GM23338 (cell line): ENCODE measurements around the gene TRA2B. TPM values are rescaled to one million over a fixed set of nuclear protein-coding genes. Genes with fewer than 3 reads are reported as not detected.

ENCODE experiments used
- ATAC-seq: fragments of 200-7000 bp; cut with Tn5 transposase; 3 replicates; pipeline ENCODE4 v1.9.1; 2020
- DNase-seq: peaks from one replicate; pipeline ENCODE4 v3.0.0-alpha.2; 2015; ENCODE audit warnings: low spot score
- H2AFZ ChIP-seq: fragments of 200-600 bp; sonication (generic); 2 replicates; pipeline ENCODE4 v1.8.0; 2016; ENCODE audit warnings: antibody characterized with exemption, mild to moderate bottlenecking, moderate library complexity
- H3F3A ChIP-seq: fragments of 200-600 bp; sonication (generic); replicated peaks from 2 replicates; pipeline ENCODE4 v1.8.0; 2017; ENCODE audit warnings: antibody characterized with exemption, mixed run types, low read depth
- H3K27ac ChIP-seq: fragments of 200-600 bp; sonication (generic); 2 replicates; pipeline ENCODE4 v1.6.1; 2016; ENCODE audit warnings: low read depth
- H3K27me3 ChIP-seq: fragments of 200-600 bp; sonication (generic); 2 replicates; pipeline ENCODE4 v1.8.0; 2016; ENCODE audit warnings: mild to moderate bottlenecking, mixed run types, moderate library complexity; ENCODE audit not compliant: insufficient read depth
- H3K36me3 ChIP-seq: fragments of 200-600 bp; sonication (generic); 2 replicates; pipeline ENCODE4 v1.8.0; 2016; ENCODE audit warnings: mild to moderate bottlenecking; ENCODE audit not compliant: insufficient read depth
- H3K4me1 ChIP-seq: fragments of 200-600 bp; sonication (generic); 2 replicates; pipeline ENCODE4 v1.8.0; 2016; ENCODE audit warnings: mild to moderate bottlenecking, moderate library complexity; ENCODE audit not compliant: insufficient read depth
- H3K4me2 ChIP-seq: fragments of 200-600 bp; sonication (generic); 2 replicates; pipeline ENCODE4 v1.7.1; 2017; ENCODE audit warnings: mixed run types
- H3K4me3 ChIP-seq: fragments of 200-600 bp; sonication (generic); 2 replicates; pipeline ENCODE4 v1.6.1; 2016; ENCODE audit warnings: mixed run types
- H3K79me2 ChIP-seq: fragments of 200-600 bp; sonication (generic); replicated peaks from 2 replicates; pipeline ENCODE4 v1.8.0; 2017; ENCODE audit warnings: mild to moderate bottlenecking; ENCODE audit not compliant: insufficient read depth
- H3K9me2 ChIP-seq: fragments of 200-600 bp; sonication (generic); 2 replicates; pipeline ENCODE4 v1.8.0; 2017; ENCODE audit not compliant: insufficient read depth
- H4K20me1 ChIP-seq: fragments of 200-600 bp; sonication (generic); replicated peaks from 2 replicates; pipeline ENCODE4 v1.8.0; 2017; ENCODE audit warnings: mild to moderate bottlenecking; ENCODE audit not compliant: insufficient read depth
- H3K27ac Mint-ChIP-seq: 2 replicates; pipeline ENCODE4 v1.8.0; 2020; ENCODE audit warnings: inconsistent platforms, mild to moderate bottlenecking, moderate library complexity, mixed read lengths
- H3K27me3 Mint-ChIP-seq: 3 replicates; pipeline ENCODE4 v1.8.0; 2022; ENCODE audit warnings: low read depth, mild to moderate bottlenecking, moderate library complexity, mixed read lengths, inconsistent platforms; ENCODE audit not compliant: insufficient read depth, poor library complexity
- H3K36me3 Mint-ChIP-seq: 3 replicates; pipeline ENCODE4 v1.8.0; 2021; ENCODE audit warnings: low read depth, mild to moderate bottlenecking, inconsistent platforms, moderate library complexity, mixed read lengths
- H3K4me1 Mint-ChIP-seq: 3 replicates; pipeline ENCODE4 v1.8.0; 2020; ENCODE audit warnings: mild to moderate bottlenecking, inconsistent platforms, mixed read lengths
- H3K4me3 Mint-ChIP-seq: 3 replicates; pipeline ENCODE4 v1.8.0; 2021; ENCODE audit warnings: moderate library complexity, mild to moderate bottlenecking, inconsistent platforms, mixed read lengths
- H3K9me3 Mint-ChIP-seq: 3 replicates; pipeline ENCODE4 v1.8.0; 2020; ENCODE audit warnings: moderate library complexity, mild to moderate bottlenecking, inconsistent platforms, mixed read lengths
- EZH2 ChIP-seq: fragments of 200-600 bp; sonication (generic); IDR thresholded peaks from one replicate; pipeline ENCODE4 v1.8.0; 2017; ENCODE audit warnings: antibody characterized with exemption, mild to moderate bottlenecking, low read depth; ENCODE audit not compliant: unreplicated experiment
- EZH2phosphoT487 ChIP-seq: fragments of 200-600 bp; sonication (generic); IDR thresholded peaks from one replicate; pipeline ENCODE4 v1.8.1; 2018; ENCODE audit warnings: antibody characterized with exemption; ENCODE audit not compliant: unreplicated experiment
- JUNB ChIP-seq: IDR thresholded peaks from one replicate; pipeline ENCODE4 v1.6.1; 2016; ENCODE audit warnings: antibody characterized with exemption; ENCODE audit not compliant: unreplicated experiment
- POLR2AphosphoS5 ChIP-seq: IDR thresholded peaks from 2 replicates; pipeline ENCODE4 v1.6.1; 2016; ENCODE audit warnings: antibody characterized with exemption, low read depth
- STAT1 ChIP-seq: IDR thresholded peaks from one replicate; pipeline ENCODE4 v1.6.1; 2016; ENCODE audit warnings: antibody characterized with exemption; ENCODE audit not compliant: unreplicated experiment
- ZNF331 ChIP-seq: fragments of 250-450 bp; sonication (Bioruptor Pico); IDR thresholded peaks from 2 replicates; pipeline ENCODE4 v1.5.0; 2020; ENCODE audit warnings: low read depth, mild to moderate bottlenecking, moderate library complexity
- polyA plus RNA-seq: library from polyadenylated mRNA; unstranded; fragments of >200 nt; fragmentation: Nextera tagmentation; extraction: Ambion mirVana; gene quantifications from 2 replicates; pipeline ENCODE4 v1.2.1, GENCODE V29; 2016
- total RNA-seq: library from RNA; depleted of rRNA; stranded (reverse); fragments of >200 nt; shearing (Covaris generic); gene quantifications from 2 replicates; pipeline ENCODE4 v1.2.3, GENCODE V29; 2014
- TF ChIP-seq, protein P1 (sequence below): IDR thresholded peaks from one replicate; pipeline ENCODE4 v1.6.1; 2018; ENCODE audit warnings: antibody characterized with exemption; ENCODE audit not compliant: unreplicated experiment
- TF ChIP-seq, protein P2 (sequence below), 2 experiments: fragments of 200-600 bp in 1 of 2; sonication (generic) in 1 of 2; conservative IDR thresholded peaks; 2 replicates each; pipeline versions ENCODE4 v1.5.1 to v1.6.1; 2016 to 2017; ENCODE audit warnings: antibody characterized with exemption in 2 of 2, low read depth in 2 of 2, mild to moderate bottlenecking in 2 of 2, moderate library complexity in 1 of 2

The TRA2B gene
- total and polyA plus RNA-seq, 2 experiments from 2014 or later = 360 to 602 TPM

- TF ChIP-seq, protein P1, sequence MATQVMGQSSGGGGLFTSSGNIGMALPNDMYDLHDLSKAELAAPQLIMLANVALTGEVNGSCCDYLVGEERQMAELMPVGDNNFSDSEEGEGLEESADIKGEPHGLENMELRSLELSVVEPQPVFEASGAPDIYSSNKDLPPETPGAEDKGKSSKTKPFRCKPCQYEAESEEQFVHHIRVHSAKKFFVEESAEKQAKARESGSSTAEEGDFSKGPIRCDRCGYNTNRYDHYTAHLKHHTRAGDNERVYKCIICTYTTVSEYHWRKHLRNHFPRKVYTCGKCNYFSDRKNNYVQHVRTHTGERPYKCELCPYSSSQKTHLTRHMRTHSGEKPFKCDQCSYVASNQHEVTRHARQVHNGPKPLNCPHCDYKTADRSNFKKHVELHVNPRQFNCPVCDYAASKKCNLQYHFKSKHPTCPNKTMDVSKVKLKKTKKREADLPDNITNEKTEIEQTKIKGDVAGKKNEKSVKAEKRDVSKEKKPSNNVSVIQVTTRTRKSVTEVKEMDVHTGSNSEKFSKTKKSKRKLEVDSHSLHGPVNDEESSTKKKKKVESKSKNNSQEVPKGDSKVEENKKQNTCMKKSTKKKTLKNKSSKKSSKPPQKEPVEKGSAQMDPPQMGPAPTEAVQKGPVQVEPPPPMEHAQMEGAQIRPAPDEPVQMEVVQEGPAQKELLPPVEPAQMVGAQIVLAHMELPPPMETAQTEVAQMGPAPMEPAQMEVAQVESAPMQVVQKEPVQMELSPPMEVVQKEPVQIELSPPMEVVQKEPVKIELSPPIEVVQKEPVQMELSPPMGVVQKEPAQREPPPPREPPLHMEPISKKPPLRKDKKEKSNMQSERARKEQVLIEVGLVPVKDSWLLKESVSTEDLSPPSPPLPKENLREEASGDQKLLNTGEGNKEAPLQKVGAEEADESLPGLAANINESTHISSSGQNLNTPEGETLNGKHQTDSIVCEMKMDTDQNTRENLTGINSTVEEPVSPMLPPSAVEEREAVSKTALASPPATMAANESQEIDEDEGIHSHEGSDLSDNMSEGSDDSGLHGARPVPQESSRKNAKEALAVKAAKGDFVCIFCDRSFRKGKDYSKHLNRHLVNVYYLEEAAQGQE = no peak
- TF ChIP-seq EZH2phosphoT487 (no peak), POLR2AphosphoS5 (no peak)
Observed at GRCh38 chr3:185884641-185885040, 53.2 kb downstream of the TRA2B start (continued).

- Histone ChIP-seq H4K20me1 (no peaks in the 10 kb centered on the region), H3K4me1 (peaks cover 5% of the 10 kb centered on the region; the same call in 1 of the 2 replicates), H3K4me3 (no peak overlapping the region), H3F3A (no peaks in the 10 kb centered on the region), H3K9me2 (0 out of 2 replicates have a peak, but pooled peaks cover 3% of the 10 kb centered on the region), H3K27ac (no peak overlapping the region), H2AFZ (no peak overlapping the region), H3K36me3 (no peaks in the 10 kb centered on the region), H3K79me2 (no peaks in the 10 kb centered on the region), H3K4me2 (no peak overlapping the region), H3K27me3 (no peaks in the 10 kb centered on the region)
- H3K4me1 Mint-ChIP-seq = peaks cover 5% of the 10 kb centered on the region
- H3K27ac Mint-ChIP-seq = no peak overlapping the region
- no peaks in the 10 kb centered on the region for H3K36me3 Mint-ChIP-seq
- ATAC-seq = no peak
- H3K9me3 Mint-ChIP-seq = no peaks in the 10 kb centered on the region
- H3K27me3 Mint-ChIP-seq = peaks cover 2% of the 10 kb centered on the region
- DNase-seq = no peak
- TF ChIP-seq EZH2 (no peak), STAT1 (no peak), ZNF331 (CRISPR knock-in tag) (no peak), JUNB (no peak), EZH2phosphoT487 (no peak)
- TF ChIP-seq, protein P1 = no peak
- TF ChIP-seq, protein P2, sequence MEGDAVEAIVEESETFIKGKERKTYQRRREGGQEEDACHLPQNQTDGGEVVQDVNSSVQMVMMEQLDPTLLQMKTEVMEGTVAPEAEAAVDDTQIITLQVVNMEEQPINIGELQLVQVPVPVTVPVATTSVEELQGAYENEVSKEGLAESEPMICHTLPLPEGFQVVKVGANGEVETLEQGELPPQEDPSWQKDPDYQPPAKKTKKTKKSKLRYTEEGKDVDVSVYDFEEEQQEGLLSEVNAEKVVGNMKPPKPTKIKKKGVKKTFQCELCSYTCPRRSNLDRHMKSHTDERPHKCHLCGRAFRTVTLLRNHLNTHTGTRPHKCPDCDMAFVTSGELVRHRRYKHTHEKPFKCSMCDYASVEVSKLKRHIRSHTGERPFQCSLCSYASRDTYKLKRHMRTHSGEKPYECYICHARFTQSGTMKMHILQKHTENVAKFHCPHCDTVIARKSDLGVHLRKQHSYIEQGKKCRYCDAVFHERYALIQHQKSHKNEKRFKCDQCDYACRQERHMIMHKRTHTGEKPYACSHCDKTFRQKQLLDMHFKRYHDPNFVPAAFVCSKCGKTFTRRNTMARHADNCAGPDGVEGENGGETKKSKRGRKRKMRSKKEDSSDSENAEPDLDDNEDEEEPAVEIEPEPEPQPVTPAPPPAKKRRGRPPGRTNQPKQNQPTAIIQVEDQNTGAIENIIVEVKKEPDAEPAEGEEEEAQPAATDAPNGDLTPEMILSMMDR (conservative IDR thresholded peaks at IDR 0.05; ENCODE audit: low read depth in 2 of 2) = no peak
- no peak overlapping the region for H3K4me3 Mint-ChIP-seq
Observed at GRCh38 chr3:185881926-185882325, 55.9 kb downstream of the TRA2B start.
